HCT116 (cell line): ENCODE data around the gene SYNGR1. TPM values are rescaled to one million over a fixed set of nuclear protein-coding genes. Genes with fewer than 3 reads are reported as not detected.

ENCODE experiments used
- ATAC-seq: fragments of 200-7000 bp; cut with Tn5 transposase; 2 replicates; pipeline ENCODE4 v1.9.1; 2020; ENCODE audit warnings: mild to moderate bottlenecking, moderate library complexity
- BruUV-seq: library from RNA; stranded (reverse); fragments of 400-500 nt; replicated peaks from 2 replicates; lab custom pipeline; 2021; lab: Mats Ljungman, UMichigan
- CTCF ChIA-PET: fragments of 300-600 bp; sonication (Branson Sonifier 250); formaldehyde crosslinking; loops from one replicate; lab custom pipeline; 2021; ENCODE audit warnings: antibody characterized with exemption; lab: Charles Lee
- POLR2A ChIA-PET: fragments of 300-600, 350-600 bp; sonication (Branson Sonifier 250); formaldehyde crosslinking; loops from one replicate; lab custom pipeline; 2021; ENCODE audit warnings: antibody characterized with exemption; lab: Charles Lee
- RAD21 ChIA-PET, 2 experiments: fragments of 300-600 bp; sonication (Branson Sonifier 250); formaldehyde crosslinking; loops; one replicate each; lab custom pipeline; 2023; ENCODE audit warnings: low total read pairs in 2 of 2; ENCODE audit not compliant: uncharacterized antibody in 2 of 2, unreplicated experiment in 2 of 2, low non-redundant PET in 1 of 2; lab: Charles Lee
- DNase-seq: peaks from one replicate; pipeline ENCODE4 v3.0.0-alpha.2; 2010; ENCODE audit warnings: low read depth, low spot score
- H2AFZ ChIP-seq: fragments of 200-600 bp; shearing (Covaris generic), sonication (generic); 2 replicates; pipeline ENCODE4 v1.6.1; 2017; ENCODE audit warnings: low read depth, mixed run types, mixed read lengths, antibody characterized with exemption, low read length; ENCODE audit not compliant: poor library complexity, severe bottlenecking
- H3K27ac ChIP-seq: 2 replicates; pipeline ENCODE4 v1.5.1; 2012; ENCODE audit warnings: low read depth, low read length
- H3K27me3 ChIP-seq: fragments of 200-600 bp; sonication (generic); 2 replicates; pipeline ENCODE4 v1.6.1; 2016; ENCODE audit warnings: mixed run types, low read length, mixed read lengths; ENCODE audit not compliant: insufficient read depth
- H3K36me3 ChIP-seq, 2 experiments: fragments of 200-500 bp in 1 of 2; fragments of 200-600 bp in 1 of 2; sonication (Bioruptor generic) in 1 of 2; sonication (generic) in 1 of 2; 2 replicates each; pipeline versions ENCODE4 v1.5.1 to v1.6.1; 2014 to 2016; ENCODE audit warnings: low read length in 2 of 2, inconsistent platforms in 1 of 2, mixed read lengths in 1 of 2, mixed run types in 1 of 2; ENCODE audit not compliant: insufficient read depth in 2 of 2, control insufficient read depth in 1 of 2
- H3K4me1 ChIP-seq, 2 experiments: fragments of 200-600 bp in 1 of 2; sonication (generic) in 1 of 2; 2 replicates each; pipeline versions ENCODE4 v1.5.1 to v1.6.1; 2012 to 2017; ENCODE audit warnings: low read length in 2 of 2, inconsistent platforms in 1 of 2, mild to moderate bottlenecking in 1 of 2, mixed read lengths in 1 of 2, mixed run types in 1 of 2, moderate library complexity in 1 of 2; ENCODE audit not compliant: insufficient read depth in 2 of 2, control insufficient read depth in 1 of 2
- H3K4me2 ChIP-seq: fragments of 200-600 bp; sonication (generic); 2 replicates; pipeline ENCODE4 v1.6.1; 2017; ENCODE audit warnings: mixed run types, low read length, mixed read lengths
- H3K4me3 ChIP-seq, 2 experiments: fragments of 200-600 bp in 1 of 2; sonication (generic) in 1 of 2; replicated peaks in 1 of 2; 2 replicates each; pipeline ENCODE4 v1.5.1; 2011 to 2016; ENCODE audit warnings: low read length in 2 of 2, control low read depth in 1 of 2, low read depth in 1 of 2, mild to moderate bottlenecking in 1 of 2, mixed read lengths in 1 of 2, mixed run types in 1 of 2
- H3K79me2 ChIP-seq: fragments of 200-600 bp; sonication (generic); 2 replicates; pipeline ENCODE4 v1.6.1; 2017; ENCODE audit warnings: mild to moderate bottlenecking, mixed run types, low read length, moderate library complexity, mixed read lengths; ENCODE audit not compliant: insufficient read depth
- H3K9ac ChIP-seq: fragments of 200-600 bp; sonication (generic); 2 replicates; pipeline ENCODE4 v1.6.1; 2016; ENCODE audit warnings: low read length, mixed read lengths
- H3K9me2 ChIP-seq: fragments of 200-600 bp; sonication (generic), shearing (Covaris generic); 2 replicates; pipeline ENCODE4 v1.6.1; 2017; ENCODE audit warnings: mixed run types, mild to moderate bottlenecking, moderate library complexity; ENCODE audit not compliant: insufficient read depth
- H3K9me3 ChIP-seq, 2 experiments: fragments of 200-500 bp in 1 of 2; fragments of 200-600 bp in 1 of 2; sonication (Bioruptor generic) in 1 of 2; sonication (generic) in 1 of 2; 2 replicates each; pipeline ENCODE4 v1.6.1; 2014 to 2017; ENCODE audit warnings: low read length in 2 of 2, mixed read lengths in 2 of 2, inconsistent platforms in 1 of 2, low read depth in 1 of 2, mild to moderate bottlenecking in 1 of 2, mixed run types in 1 of 2, moderate library complexity in 1 of 2; ENCODE audit not compliant: control insufficient read depth in 1 of 2, insufficient read depth in 1 of 2
- H4K20me1 ChIP-seq: fragments of 200-600 bp; sonication (generic), shearing (Covaris generic); 2 replicates; pipeline ENCODE4 v1.6.1; 2017; ENCODE audit warnings: mixed run types, mild to moderate bottlenecking, moderate library complexity; ENCODE audit not compliant: insufficient read depth
- CBX3 ChIP-seq: IDR thresholded peaks from 2 replicates; pipeline ENCODE4 v1.6.1; 2012; ENCODE audit warnings: low read depth
- CTCF ChIP-seq, 3 experiments: fragments of 200-600 bp in 1 of 3; sonication (generic) in 1 of 3; IDR thresholded peaks in 2 of 3; conservative IDR thresholded peaks in 1 of 3; 2 replicates each; pipeline ENCODE4 v1.5.1; 2012 to 2017; ENCODE audit warnings: low read depth in 2 of 3, low read length in 2 of 3, antibody characterized with exemption in 1 of 3, borderline replicate concordance in 1 of 3, control low read depth in 1 of 3, mild to moderate bottlenecking in 1 of 3, mixed read lengths in 1 of 3, mixed run types in 1 of 3, moderate library complexity in 1 of 3; ENCODE audit not compliant: insufficient read depth in 1 of 3
- ELF1 ChIP-seq: IDR thresholded peaks from 2 replicates; pipeline ENCODE4 v1.6.1; 2012; ENCODE audit warnings: low read depth, borderline replicate concordance
- JUND ChIP-seq: IDR thresholded peaks from 2 replicates; pipeline ENCODE4 v1.6.1; 2012
- RAD21 ChIP-seq: IDR thresholded peaks from 2 replicates; pipeline ENCODE4 v1.6.1; 2012; ENCODE audit warnings: low read depth, mild to moderate bottlenecking
- REST ChIP-seq: IDR thresholded peaks from 2 replicates; pipeline ENCODE4 v1.6.1; 2012; ENCODE audit warnings: low read depth
- intact Hi-C: fragments of 100-400 bp; cut with micrococcal nuclease; formaldehyde crosslinking; loops from 2 replicates; pipeline ENCODE4 v1.10.0; 2022
- total RNA-seq: library from RNA; stranded (reverse); gene quantifications from one replicate; pipeline ENCODE4 v1.2.1, GENCODE V29; 2021; ENCODE audit not compliant: unreplicated experiment

The SYNGR1 gene
- total RNA-seq, 1 experiment from 2014 or later, result 20.7 TPM

GRCh38 chr22:39343259-39344045 is 6.3 kb upstream of the SYNGR1 start:
- no TSS peak for BruUV-seq
- RAD21 ChIA-PET, result interaction anchor here in 1 of 2 experiments (1.0 kb wide), 1 partner anchor 12 kb away, joined by 3 read pairs; no protein-coding TSS in a partner anchor
- Histone ChIP-seq H3K4me3 (peak overlapping the region in 1 of 2 experiments; percentile 37; a peak in 1 of 4 replicates), H3K79me2 (no peaks in the 10 kb centered on the region), H3K9me2 (no peaks in the 10 kb centered on the region), H3K27ac (no peak overlapping the region), H3K36me3 (no peaks in the 10 kb centered on the region), H3K27me3 (no peaks in the 10 kb centered on the region), H3K4me1 (peaks cover 12% of the 10 kb centered on the region in 2 experiments; a peak in 3 of 4 replicates), H4K20me1 (no peaks in the 10 kb centered on the region), H3K4me2 (peak overlapping the region; percentile 67), H3K9me3 (no peaks in the 10 kb centered on the region), H2AFZ (peak overlapping the region; percentile 45), H3K9ac (no peak overlapping the region)
- peak; percentile 64 to 93 (median 81) for TF ChIP-seq CTCF (IDR thresholded peaks at IDR 0.05 in 2 of 3, conservative IDR thresholded peaks at IDR 0.05 in 1 of 3; ENCODE audit: borderline replicate concordance in 1 of 3, insufficient read depth in 1 of 3, low read depth in 2 of 3, low read length in 2 of 3)
- no peak for TF ChIP-seq ELF1
- TF ChIP-seq REST, result no peak
- TF ChIP-seq RAD21, result peak; percentile 62
- TF ChIP-seq CBX3, result peak; percentile 68; the same call in 1 of the 2 replicates
- no peak for TF ChIP-seq JUND
- DNase-seq (peak; percentile 36), ATAC-seq (peak; percentile 97)
- POLR2A ChIA-PET, result interaction anchor here (0.9 to 2.6 kb wide), 4 partner anchors 9 to 24 kb away, joined by 3 to 35 read pairs (median 6); partner anchors contain the start of gene RPL3
- intact Hi-C loops, result no loop called here
- CTCF ChIA-PET, result interaction anchor here (0.6 to 3.3 kb wide), 14 partner anchors 9 to 294 kb away, joined by 3 to 49 read pairs (median 4); partner anchors contain the start of genes RPL3 and TAB1
